Keratinocyte (primary cell): ENCODE data around the gene ITIH2. TPM values are rescaled to one million over a fixed set of nuclear protein-coding genes. Genes with fewer than 3 reads are reported as not detected.

ENCODE experiments used
- DNase-seq: peaks from one replicate; pipeline ENCODE4 v3.0.0-alpha.2; 2011; ENCODE audit warnings: low read depth, missing footprints, low spot score
- FAIRE-seq: peaks from 2 replicates; lab custom pipeline; 2011; peaks lifted over from hg19 to GRCh38; lab: Jason Lieb, UNC
- H2AFZ ChIP-seq: 2 replicates; pipeline ENCODE4 v1.6.0; 2012; ENCODE audit warnings: low read length, control low read depth, inconsistent platforms; ENCODE audit not compliant: control insufficient read depth
- H3K27ac ChIP-seq: 2 replicates; pipeline ENCODE4 v1.5.1; 2011; ENCODE audit warnings: low read length; ENCODE audit not compliant: control insufficient read depth, insufficient read depth
- H3K27me3 ChIP-seq: 3 replicates; pipeline ENCODE4 v1.6.0; 2011; ENCODE audit warnings: low read length; ENCODE audit not compliant: control insufficient read depth, insufficient read depth; ENCODE audit errors: extremely low read depth
- H3K36me3 ChIP-seq, 2 experiments: 2 replicates in 1 of 2; 3 replicates in 1 of 2; pipeline ENCODE4 v1.5.1; 2011; ENCODE audit warnings: low read length in 2 of 2, mild to moderate bottlenecking in 1 of 2; ENCODE audit not compliant: control insufficient read depth in 2 of 2, insufficient read depth in 2 of 2; ENCODE audit errors: extremely low read depth in 1 of 2
- H3K4me1 ChIP-seq: 3 replicates; pipeline ENCODE4 v1.5.1; 2011; ENCODE audit warnings: low read length; ENCODE audit not compliant: control insufficient read depth, insufficient read depth; ENCODE audit errors: extremely low read depth
- H3K4me2 ChIP-seq: 3 replicates; pipeline ENCODE4 v1.6.0; 2011; ENCODE audit warnings: low read depth, low read length; ENCODE audit not compliant: control insufficient read depth, insufficient read depth; ENCODE audit errors: extremely low read depth
- H3K4me3 ChIP-seq, 3 experiments: fragments of 200-600 bp in 1 of 3; sonication (generic) in 1 of 3; 2 replicates in 2 of 3; 3 replicates in 1 of 3; pipeline ENCODE4 v1.5.1; 2011 to 2016; ENCODE audit warnings: low read length in 3 of 3, mild to moderate bottlenecking in 3 of 3, control low read depth in 2 of 3, inconsistent platforms in 1 of 3, low read depth in 1 of 3, mixed read lengths in 1 of 3, mixed run types in 1 of 3, moderate library complexity in 1 of 3; ENCODE audit not compliant: control insufficient read depth in 2 of 3, insufficient read depth in 2 of 3; ENCODE audit errors: extremely low read depth in 1 of 3
- H3K79me2 ChIP-seq: 2 replicates; pipeline ENCODE4 v1.6.0; 2012; ENCODE audit warnings: low read length; ENCODE audit not compliant: control insufficient read depth, insufficient read depth
- H3K9ac ChIP-seq: 3 replicates; pipeline ENCODE4 v1.6.0; 2011; ENCODE audit warnings: low read length; ENCODE audit not compliant: control insufficient read depth, insufficient read depth; ENCODE audit errors: extremely low read depth
- H3K9me1 ChIP-seq: 3 replicates; pipeline ENCODE4 v1.6.0; 2011; ENCODE audit warnings: low read length; ENCODE audit not compliant: control insufficient read depth, insufficient read depth; ENCODE audit errors: extremely low read depth
- H3K9me3 ChIP-seq: 2 replicates; pipeline ENCODE4 v1.5.1; 2012; ENCODE audit warnings: low read depth, low read length; ENCODE audit not compliant: control insufficient read depth
- H4K20me1 ChIP-seq: 3 replicates; pipeline ENCODE4 v1.6.0; 2011; ENCODE audit warnings: low read length; ENCODE audit not compliant: control insufficient read depth, insufficient read depth; ENCODE audit errors: extremely low read depth
- CTCF ChIP-seq, 3 experiments: IDR thresholded peaks in 1 of 3; conservative IDR thresholded peaks in 1 of 3; optimal IDR thresholded peaks in 1 of 3; 2 replicates in 2 of 3; 3 replicates in 1 of 3; pipeline versions ENCODE3 to v1.5.1; 2011; ENCODE audit warnings: low read length in 3 of 3, mild to moderate bottlenecking in 3 of 3, moderate library complexity in 2 of 3, control low read depth in 1 of 3, inconsistent platforms in 1 of 3; ENCODE audit not compliant: insufficient read depth in 2 of 3; ENCODE audit errors: extremely low read depth in 1 of 3
- EZH2 ChIP-seq: IDR thresholded peaks from one replicate; pipeline ENCODE4 v1.6.1; 2012; ENCODE audit warnings: inconsistent platforms, mild to moderate bottlenecking, low read length, moderate library complexity
- dilution Hi-C: fragments of 300-500 bp; cut with MboI; formaldehyde crosslinking; loops from one replicate; pipeline ENCODE4 v1.7.0; 2020; ENCODE audit warnings: low sequenced_read_pairs; ENCODE audit not compliant: extremely low pct_ligation_motif_present
- polyA plus RNA-seq, 5 experiments: library from polyadenylated mRNA; depleted of rRNA in 3 of 5; stranded (reverse) in 3 of 5; stranded (forward) in 1 of 5; unstranded in 1 of 5; fragments of >200 nt; gene quantifications; 1 replicate in 1 of 5; 2 replicates in 3 of 5; 3 replicates in 1 of 5; pipeline versions ENCODE4 v1.2.1 to v1.2.3, GENCODE V29; 2011 to 2012; ENCODE audit warnings: missing spikeins in 2 of 5, low read depth in 1 of 5, low replicate concordance in 1 of 5

The ITIH2 gene
- polyA plus RNA-seq, 1 donor (not counting 4 experiments of a cell fraction or from before 2014, with no cell fraction given) = not detected

- FAIRE-seq = no peak
- no peak overlapping the region for H3K4me3 ChIP-seq
These were observed 15.6 kb downstream of the ITIH2 start for GRCh38 chr10:7718685-7719084.

GRCh38 chr10:7720478-7720877, 17.4 kb downstream of the ITIH2 start:
- Histone ChIP-seq H2AFZ (no peak overlapping the region), H3K4me2 (no peak overlapping the region), H4K20me1 (no peaks in the 10 kb centered on the region), H3K4me1 (no peaks in the 10 kb centered on the region), H3K9ac (no peak overlapping the region), H3K27me3 (peaks cover 4% of the 10 kb centered on the region), H3K4me3 (no peak overlapping the region), H3K79me2 (no peaks in the 10 kb centered on the region), H3K27ac (no peak overlapping the region), H3K9me3 (no peaks in the 10 kb centered on the region), H3K36me3 (no peaks in the 10 kb centered on the region), H3K9me1 (no peaks in the 10 kb centered on the region)
- dilution Hi-C loops = no loop called here
- DNase-seq (no peak), FAIRE-seq (no peak)
- TF ChIP-seq CTCF (optimal IDR thresholded peaks at IDR 0.05 in 1 of 3, IDR thresholded peaks at IDR 0.05 in 1 of 3, conservative IDR thresholded peaks at IDR 0.05 in 1 of 3; ENCODE audit: extremely low read depth in 1 of 3, insufficient read depth in 2 of 3, low read length in 3 of 3) (no peak), EZH2 (no peak)

More at GRCh38 chr10:7718685-7719084, 15.6 kb downstream of the ITIH2 start:
- H3K9me3 ChIP-seq = no peaks in the 10 kb centered on the region
- H3K79me2 ChIP-seq = no peaks in the 10 kb centered on the region
- H3K4me2 ChIP-seq = no peak overlapping the region
- H2AFZ ChIP-seq = no peak overlapping the region
- no peak overlapping the region for H3K9ac ChIP-seq
- peaks cover 4% of the 10 kb centered on the region for H3K27me3 ChIP-seq
- dilution Hi-C loops = no loop called here
- no peaks in the 10 kb centered on the region for H4K20me1 ChIP-seq
- no peaks in the 10 kb centered on the region for H3K4me1 ChIP-seq
- no peak for DNase-seq
- H3K36me3 ChIP-seq = no peaks in the 10 kb centered on the region
- no peak overlapping the region for H3K27ac ChIP-seq
- TF ChIP-seq CTCF (optimal IDR thresholded peaks at IDR 0.05 in 1 of 3, IDR thresholded peaks at IDR 0.05 in 1 of 3, conservative IDR thresholded peaks at IDR 0.05 in 1 of 3; ENCODE audit: extremely low read depth in 1 of 3, insufficient read depth in 2 of 3, low read length in 3 of 3) = no peak
- TF ChIP-seq EZH2 = no peak
- no peaks in the 10 kb centered on the region for H3K9me1 ChIP-seq
